Measurements from ENCODE around the gene MPHOSPH9. TPM values are rescaled to one million over a fixed set of nuclear protein-coding genes. Genes with fewer than 3 reads are reported as not detected.

MPHOSPH9 gene
- total RNA-seq, 1 experiment from 2014 or later = 40.4 TPM

- no TSS peak for BruUV-seq (replicated peaks)
- intact Hi-C loops (cut with micrococcal nuclease) = loop anchor here (1.0 to 5.0 kb wide), 2 partner anchors 108 to 169 kb away; partner anchors contain the start of gene ARL6IP4
- TF ChIP-seq CTCF (IDR thresholded peaks at IDR 0.05; ENCODE audit: unreplicated experiment) = no peak
- H3K9me3 Mint-ChIP-seq (ENCODE audit: unreplicated experiment) = no peaks in the 10 kb centered on the region
- H3K4me1 Mint-ChIP-seq (ENCODE audit: insufficient read depth, unreplicated experiment) = no peaks in the 10 kb centered on the region
- H3K27me3 Mint-ChIP-seq (ENCODE audit: insufficient read depth, unreplicated experiment) = no peaks in the 10 kb centered on the region
- ChIA-PET CTCF (interaction anchor here (0.8 to 1.3 kb wide), 3 partner anchors 11 to 108 kb away, joined by 3 to 5 read pairs (median 3); no protein-coding TSS in a partner anchor), POLR2A (interaction anchor here (1.0 to 1.3 kb wide), 9 partner anchors 8 to 202 kb away, joined by 3 to 6 read pairs (median 3); partner anchors contain the start of genes ARL6IP4 and OGFOD2)
- H3K27ac Mint-ChIP-seq (ENCODE audit: low read depth, unreplicated experiment) = no peak overlapping the region
- peak overlapping the region; percentile 57 for H3K4me3 Mint-ChIP-seq (ENCODE audit: unreplicated experiment)
- H3K36me3 Mint-ChIP-seq (ENCODE audit: insufficient read depth, unreplicated experiment) = peaks cover 4% of the 10 kb centered on the region
- DNase-seq (ENCODE audit: unreplicated experiment) = no peak
Measured at GRCh38 chr12:123151457-123152454, 81.2 kb downstream of the MPHOSPH9 start.

GRCh38 chr12:123150744-123151456 is 82.0 kb downstream of the MPHOSPH9 start, which contains the start of gene PITPNM2:
Gene PITPNM2 (minus strand): TSS chr12:123151090. CDS start chr12:123034590, 116,500 bp downstream.
- peak within 1 kb of the TSS; percentile 57 for H3K4me3 Mint-ChIP-seq (ENCODE audit: unreplicated experiment)

GRCh38 chr12:123150275-123150743 is 82.6 kb downstream of the MPHOSPH9 start:
- no peak for DNase-seq (ENCODE audit: unreplicated experiment)
- Mint-ChIP-seq H3K36me3 (ENCODE audit: insufficient read depth, unreplicated experiment) (peaks cover 4% of the 10 kb centered on the region), H3K27ac (ENCODE audit: low read depth, unreplicated experiment) (peak overlapping the region; percentile 14), H3K9me3 (ENCODE audit: unreplicated experiment) (no peaks in the 10 kb centered on the region), H3K4me1 (ENCODE audit: insufficient read depth, unreplicated experiment) (no peaks in the 10 kb centered on the region), H3K27me3 (ENCODE audit: insufficient read depth, unreplicated experiment) (no peaks in the 10 kb centered on the region), H3K4me3 (ENCODE audit: unreplicated experiment) (peak overlapping the region; percentile 57)
- ChIA-PET POLR2A (interaction anchor here (0.6 to 1.3 kb wide), 5 partner anchors 11 to 201 kb away, joined by 3 read pairs; partner anchors contain the start of gene ARL6IP4), CTCF (interaction anchor here (0.7 to 1.0 kb wide), 3 partner anchors 21 to 433 kb away, joined by 3 to 4 read pairs (median 3); no protein-coding TSS in a partner anchor)
- TF ChIP-seq CTCF (IDR thresholded peaks at IDR 0.05; ENCODE audit: unreplicated experiment) = no peak
- no TSS peak for BruUV-seq (replicated peaks)
- intact Hi-C loops (cut with micrococcal nuclease) = loop anchor here (5.0 kb wide), 1 partner anchor 168 kb away; the partner anchor contains the start of gene ARL6IP4

More at GRCh38 chr12:123150744-123151456, 82.0 kb downstream of the MPHOSPH9 start, which contains the start of gene PITPNM2:
- POLR2A ChIA-PET = interaction anchor here (0.6 to 1.3 kb wide), 5 partner anchors 10 to 201 kb away, joined by 3 read pairs; partner anchors contain the start of gene ARL6IP4
- BruUV-seq (replicated peaks) = no TSS peak
- no peaks in the 10 kb centered on the region for H3K9me3 Mint-ChIP-seq (ENCODE audit: unreplicated experiment)
- TF ChIP-seq CTCF (IDR thresholded peaks at IDR 0.05; ENCODE audit: unreplicated experiment) = no peak
- no peaks in the 10 kb centered on the region for H3K27me3 Mint-ChIP-seq (ENCODE audit: insufficient read depth, unreplicated experiment)
- no peaks in the 10 kb centered on the region for H3K4me1 Mint-ChIP-seq (ENCODE audit: insufficient read depth, unreplicated experiment)
- intact Hi-C loops (cut with micrococcal nuclease) = loop anchor here (1.0 to 5.0 kb wide), 2 partner anchors 108 to 169 kb away; partner anchors contain the start of gene ARL6IP4
- peak within 1 kb of the TSS; percentile 14 for H3K27ac Mint-ChIP-seq (ENCODE audit: low read depth, unreplicated experiment)
- CTCF ChIA-PET = interaction anchor here (0.7 to 1.3 kb wide), 4 partner anchors 11 to 432 kb away, joined by 3 read pairs; no protein-coding TSS in a partner anchor
- peaks cover 4% of the 10 kb centered on the region for H3K36me3 Mint-ChIP-seq (ENCODE audit: insufficient read depth, unreplicated experiment)
- peak; percentile 56 for DNase-seq (ENCODE audit: unreplicated experiment)

Measured in MCF 10A (cell line).